ENCODE measurements around the gene KCNQ1.
A peak's percentile ranks its signal among the peaks of the same experiment; 100 is the strongest.

The KCNQ1 gene

DNA sequence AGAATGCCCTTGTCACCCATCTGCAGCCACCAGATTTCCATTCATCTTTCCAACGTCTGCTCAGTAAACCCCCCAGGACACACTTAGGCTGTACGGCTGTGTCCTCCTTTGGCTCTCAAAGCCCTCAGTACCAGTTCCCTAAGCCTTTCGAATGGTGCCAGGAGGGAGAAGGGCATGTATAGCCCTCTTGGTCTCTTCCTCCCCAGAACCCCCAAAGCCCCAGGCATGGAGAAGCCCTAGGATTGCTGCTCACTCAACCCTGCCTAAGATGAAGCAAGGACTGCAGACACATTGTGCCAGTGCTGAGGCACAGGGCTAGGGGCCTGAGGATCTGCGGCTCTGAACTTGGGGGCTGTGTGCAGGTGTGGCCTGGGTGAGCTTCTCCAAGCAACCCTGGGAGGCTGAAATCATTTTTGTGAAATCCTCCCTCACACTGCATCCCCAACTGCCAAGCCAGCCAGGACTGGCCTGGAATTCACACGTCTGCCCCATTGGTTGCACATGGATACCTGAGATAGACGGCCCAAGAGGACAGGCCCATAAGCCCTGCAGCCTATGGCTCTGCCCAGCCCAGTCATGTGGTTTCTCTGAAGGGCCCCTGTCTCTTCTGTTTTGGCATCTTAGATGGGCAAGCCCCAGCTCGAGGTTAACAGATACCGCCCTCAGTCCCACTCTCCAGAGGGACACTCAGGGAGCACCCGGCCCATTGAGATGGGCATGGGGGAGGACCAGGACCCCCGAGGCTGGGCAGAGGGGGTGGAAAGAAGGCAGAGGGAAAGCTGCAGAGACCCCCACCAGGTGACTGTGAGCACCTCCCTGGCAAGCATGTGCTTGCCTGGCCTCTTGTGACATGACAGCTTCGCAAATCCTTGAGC, 221.0 kb downstream of the KCNQ1 start:
- DNase-seq (ENCODE audit: low spot score in 2 of 2) (peak in 1 of 2 donors; percentile 32), ATAC-seq (no peak)
- Mint-ChIP-seq H3K9me3 (peaks cover 4% of the 10 kb centered on the region), H3K36me3 (peaks cover 7% of the 10 kb centered on the region), H3K4me3 (no peak overlapping the region), H3K4me1 (no peaks in the 10 kb centered on the region), H3K27ac (no peak overlapping the region)

DNA sequence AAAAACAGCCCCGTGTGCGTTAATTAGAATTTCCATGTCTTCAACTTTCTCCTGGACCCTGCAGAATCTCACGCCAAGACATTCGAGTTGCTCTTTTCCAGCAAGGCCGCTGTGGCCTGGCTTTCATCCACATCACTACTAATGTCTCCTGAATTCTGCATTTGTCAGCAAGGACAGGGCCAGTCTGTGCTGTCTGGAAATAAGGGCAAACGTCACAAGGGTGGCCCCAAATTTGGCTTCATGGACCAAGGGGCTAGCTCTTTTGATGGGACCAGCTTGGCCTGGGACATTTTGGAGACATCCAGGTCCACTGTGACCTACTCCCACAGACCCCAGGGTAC, 221.6 kb downstream of the KCNQ1 start:
- Mint-ChIP-seq H3K27ac (no peak overlapping the region), H3K36me3 (peaks cover 7% of the 10 kb centered on the region), H3K4me1 (no peaks in the 10 kb centered on the region), H3K9me3 (no peaks in the 10 kb centered on the region), H3K4me3 (no peak overlapping the region)
- no peak for ATAC-seq
- DNase-seq (ENCODE audit: low spot score in 2 of 2), result no peak

DNA sequence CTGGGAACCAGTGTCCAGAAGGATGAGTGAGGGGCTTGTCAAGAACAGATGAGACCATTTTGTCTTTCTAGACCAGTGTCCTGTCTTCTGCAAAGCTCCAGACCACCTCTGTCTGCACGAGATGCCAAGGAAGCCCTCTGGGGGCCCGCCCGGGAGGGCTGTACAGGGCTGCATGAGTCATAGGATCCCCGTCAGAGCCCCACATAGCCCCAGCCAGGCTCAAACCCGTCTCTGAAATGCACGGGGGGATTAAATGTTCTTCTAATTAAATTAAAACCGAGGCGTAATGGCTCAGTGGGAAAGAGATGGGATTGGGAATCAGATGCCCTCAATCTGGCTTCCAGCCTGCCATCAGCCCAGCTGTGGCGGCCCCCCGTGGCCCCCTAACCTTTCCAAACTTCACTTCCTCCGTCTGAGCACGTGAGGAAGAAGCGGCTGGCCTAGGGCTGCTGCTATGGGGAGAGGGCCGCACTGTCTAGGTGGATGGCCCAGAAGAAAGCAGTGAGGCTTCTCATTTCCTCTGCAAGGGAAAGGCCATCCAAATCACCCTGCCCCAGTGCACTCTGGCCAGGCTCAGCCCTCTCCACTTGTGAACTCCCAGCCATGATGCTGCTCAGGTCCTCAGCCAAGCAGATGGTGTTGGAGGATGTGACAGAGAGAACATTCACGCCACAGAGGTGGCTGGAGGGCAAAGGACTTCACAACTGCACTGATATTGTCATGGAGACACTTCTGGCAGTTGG, 222.2 kb downstream of the KCNQ1 start:
- Mint-ChIP-seq H3K4me3 (no peak overlapping the region), H3K36me3 (peaks cover 7% of the 10 kb centered on the region), H3K4me1 (no peaks in the 10 kb centered on the region), H3K9me3 (no peaks in the 10 kb centered on the region), H3K27ac (no peak overlapping the region)
- DNase-seq (ENCODE audit: low spot score in 2 of 2) (peak in 1 of 2 donors; percentile 33), ATAC-seq (no peak)

DNA sequence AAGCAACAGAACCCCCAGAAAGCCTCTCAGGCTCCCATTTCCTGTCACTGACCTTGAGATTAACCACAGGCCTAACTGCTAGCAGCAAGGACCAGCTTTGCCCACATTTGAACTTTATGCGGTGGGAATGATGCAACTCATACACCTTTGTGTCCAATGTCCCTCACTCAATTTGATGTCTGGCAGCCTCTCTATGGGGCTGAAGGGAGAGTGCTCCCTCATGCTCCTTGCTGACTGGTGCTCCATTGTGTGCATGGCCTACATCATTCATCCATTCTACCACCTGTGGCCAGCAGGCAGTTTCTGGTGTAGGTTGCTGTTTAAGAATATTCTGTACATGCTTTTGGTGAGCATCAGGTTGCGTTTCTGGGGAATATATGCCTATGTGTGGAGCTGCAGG, 223.1 kb downstream of the KCNQ1 start:
- Mint-ChIP-seq H3K4me1 (no peaks in the 10 kb centered on the region), H3K4me3 (no peak overlapping the region), H3K27ac (no peak overlapping the region), H3K36me3 (peaks cover 7% of the 10 kb centered on the region), H3K9me3 (no peaks in the 10 kb centered on the region)
- DNase-seq (ENCODE audit: low spot score in 2 of 2), result peak in 1 of 2 donors; percentile 38
- no peak for ATAC-seq

DNA sequence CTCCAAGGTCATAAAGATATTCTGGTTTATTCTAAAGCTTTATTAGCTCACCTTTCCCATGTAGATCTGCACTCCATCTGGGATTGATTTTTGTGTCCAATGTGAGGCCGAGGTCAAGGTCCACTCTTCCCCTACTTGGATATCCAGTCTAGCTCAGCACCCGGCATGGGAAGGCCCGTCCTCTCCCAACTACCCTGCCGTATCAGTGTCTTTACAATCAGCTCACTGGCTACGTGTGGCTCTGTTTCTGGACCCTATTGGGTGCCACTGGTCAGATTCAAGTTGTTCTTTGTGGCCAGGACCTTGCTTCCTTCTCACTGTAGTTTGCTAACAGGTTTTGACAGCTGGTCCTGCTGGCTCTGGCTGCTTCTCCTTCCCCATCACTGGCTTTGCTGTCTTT, 224.1 kb downstream of the KCNQ1 start:
- H3K4me3 Mint-ChIP-seq, result no peak overlapping the region
- DNase-seq (ENCODE audit: low spot score in 2 of 2) (no peak), ATAC-seq (no peak)
- no peak overlapping the region for H3K27ac Mint-ChIP-seq
- no peaks in the 10 kb centered on the region for H3K4me1 Mint-ChIP-seq
- H3K9me3 Mint-ChIP-seq, result no peaks in the 10 kb centered on the region
- H3K36me3 Mint-ChIP-seq, result peaks cover 7% of the 10 kb centered on the region

DNA sequence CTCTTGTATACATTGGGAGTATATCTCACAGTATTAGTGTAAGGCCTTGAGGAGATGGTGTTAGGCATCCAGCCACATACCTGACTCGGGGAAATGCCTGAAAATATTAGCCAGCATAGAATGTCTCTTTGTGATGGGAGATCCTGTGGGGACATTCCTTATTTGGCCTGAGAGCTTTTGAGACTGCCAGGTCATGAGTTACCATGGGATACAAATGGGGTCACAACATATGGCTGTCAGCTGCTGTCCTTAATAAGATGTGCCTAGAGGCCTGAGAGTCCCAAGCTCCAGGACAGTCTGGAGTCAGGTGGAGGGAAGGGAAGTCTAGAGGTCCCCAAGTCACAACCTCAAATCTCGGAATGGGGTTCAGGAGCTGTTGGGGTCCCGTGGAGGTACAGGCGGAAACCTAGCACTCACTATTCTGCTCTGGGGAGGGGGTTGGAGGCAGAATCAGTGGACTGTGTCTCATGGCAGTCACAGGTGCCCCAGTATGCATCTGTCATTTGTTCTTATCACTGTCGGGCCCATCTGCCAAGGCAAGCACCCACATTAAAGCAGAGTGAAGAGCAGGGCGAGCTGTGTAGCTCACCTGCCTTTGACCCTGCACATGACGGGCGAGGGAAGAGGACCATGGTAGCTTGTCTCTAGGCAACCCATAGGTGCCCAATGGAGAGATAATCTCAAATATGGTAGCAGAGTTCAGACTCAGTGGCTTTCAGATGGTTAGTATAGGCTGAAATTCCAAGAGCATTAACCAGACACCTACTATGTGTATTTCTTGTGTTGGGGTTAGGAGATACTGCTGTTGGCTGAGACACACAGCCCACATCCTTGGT, 225.0 kb downstream of the KCNQ1 start:
- H3K36me3 Mint-ChIP-seq, result peaks cover 4% of the 10 kb centered on the region
- no peaks in the 10 kb centered on the region for H3K4me1 Mint-ChIP-seq
- H3K4me3 Mint-ChIP-seq, result no peak overlapping the region
- H3K27ac Mint-ChIP-seq, result no peak overlapping the region
- ATAC-seq, result no peak
- no peak for DNase-seq (ENCODE audit: low spot score in 2 of 2)
- H3K9me3 Mint-ChIP-seq, result no peaks in the 10 kb centered on the region

GRCh38 chr11:2670541-2671100, 225.8 kb downstream of the KCNQ1 start:
- Mint-ChIP-seq H3K4me1 (no peaks in the 10 kb centered on the region), H3K9me3 (no peaks in the 10 kb centered on the region), H3K27ac (peak overlapping the region; percentile 13), H3K4me3 (no peak overlapping the region), H3K36me3 (no peaks in the 10 kb centered on the region)
- DNase-seq (ENCODE audit: low spot score in 2 of 2) (no peak), ATAC-seq (no peak)

DNA sequence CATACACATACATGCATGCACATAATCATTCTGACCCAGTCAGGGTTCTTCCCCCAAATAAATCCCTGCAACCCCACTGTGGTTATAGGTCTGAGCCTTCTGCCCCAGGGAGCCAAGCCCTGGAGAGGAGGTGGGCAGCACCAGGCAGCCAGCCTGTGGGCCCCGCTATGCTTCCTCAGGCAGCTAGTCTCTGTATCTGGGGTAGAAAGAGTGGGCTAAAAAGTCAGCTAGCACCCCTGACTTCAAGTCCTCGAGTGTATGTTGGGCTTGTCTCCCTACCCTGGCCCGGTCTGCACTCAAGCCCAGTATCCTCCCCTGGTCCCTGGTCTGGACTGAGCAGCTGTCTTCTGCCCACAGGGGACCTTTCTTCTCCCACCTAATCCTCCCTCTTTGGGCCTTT, 226.9 kb downstream of the KCNQ1 start:
- Mint-ChIP-seq H3K9me3 (no peaks in the 10 kb centered on the region), H3K4me1 (no peaks in the 10 kb centered on the region), H3K36me3 (no peaks in the 10 kb centered on the region), H3K27ac (no peak overlapping the region), H3K4me3 (no peak overlapping the region)
- DNase-seq (ENCODE audit: low spot score in 2 of 2) (no peak), ATAC-seq (no peak)

- no peak for DNase-seq (ENCODE audit: low spot score in 2 of 2)
- H3K27ac Mint-ChIP-seq, result no peak overlapping the region
- H3K4me1 Mint-ChIP-seq, result no peaks in the 10 kb centered on the region
- no peaks in the 10 kb centered on the region for H3K36me3 Mint-ChIP-seq
- ATAC-seq, result no peak
- H3K4me3 Mint-ChIP-seq, result no peak overlapping the region
- no peaks in the 10 kb centered on the region for H3K9me3 Mint-ChIP-seq
These were observed 227.9 kb downstream of the KCNQ1 start for GRCh38 chr11:2672553-2673249.

GRCh38 chr11:2673250-2673610, 228.4 kb downstream of the KCNQ1 start:
- ATAC-seq (no peak), DNase-seq (ENCODE audit: low spot score in 2 of 2) (no peak)
- no peaks in the 10 kb centered on the region for H3K4me1 Mint-ChIP-seq
- H3K27ac Mint-ChIP-seq, result no peak overlapping the region
- no peaks in the 10 kb centered on the region for H3K9me3 Mint-ChIP-seq
- H3K36me3 Mint-ChIP-seq, result no peaks in the 10 kb centered on the region
- H3K4me3 Mint-ChIP-seq, result no peak overlapping the region

- ATAC-seq (no peak), DNase-seq (ENCODE audit: low spot score in 2 of 2) (no peak)
- H3K4me1 Mint-ChIP-seq, result no peaks in the 10 kb centered on the region
- no peak overlapping the region for H3K4me3 Mint-ChIP-seq
- H3K27ac Mint-ChIP-seq, result no peak overlapping the region
- H3K36me3 Mint-ChIP-seq, result no peaks in the 10 kb centered on the region
- no peaks in the 10 kb centered on the region for H3K9me3 Mint-ChIP-seq
These were observed 229.2 kb downstream of the KCNQ1 start for GRCh38 chr11:2673871-2674471.

GRCh38 chr11:2674658-2675131, 229.9 kb downstream of the KCNQ1 start:
- H3K36me3 Mint-ChIP-seq, result no peaks in the 10 kb centered on the region
- DNase-seq (ENCODE audit: low spot score in 2 of 2), result no peak
- no peaks in the 10 kb centered on the region for H3K4me1 Mint-ChIP-seq
- no peak overlapping the region for H3K4me3 Mint-ChIP-seq
- H3K27ac Mint-ChIP-seq, result no peak overlapping the region
- H3K9me3 Mint-ChIP-seq, result no peaks in the 10 kb centered on the region
- ATAC-seq, result no peak

- Mint-ChIP-seq H3K4me3 (no peak overlapping the region), H3K27ac (no peak overlapping the region), H3K36me3 (no peaks in the 10 kb centered on the region), H3K9me3 (no peaks in the 10 kb centered on the region), H3K4me1 (no peaks in the 10 kb centered on the region)
- DNase-seq (ENCODE audit: low spot score in 2 of 2) (no peak), ATAC-seq (no peak)
These were observed 230.7 kb downstream of the KCNQ1 start for GRCh38 chr11:2675540-2675939.

GRCh38 chr11:2677127-2677526, 232.3 kb downstream of the KCNQ1 start:
- DNase-seq (ENCODE audit: low spot score in 2 of 2), result no peak
- H3K4me3 Mint-ChIP-seq, result no peak overlapping the region
- no peak overlapping the region for H3K27ac Mint-ChIP-seq
- H3K9me3 Mint-ChIP-seq, result no peaks in the 10 kb centered on the region
- no peaks in the 10 kb centered on the region for H3K4me1 Mint-ChIP-seq
- no peaks in the 10 kb centered on the region for H3K36me3 Mint-ChIP-seq
- no peak for ATAC-seq
